Osteocyte (in vitro differentiated cells): Measurements from ENCODE around the gene TMEM59L. TPM values are rescaled to one million over a fixed set of nuclear protein-coding genes. Genes with fewer than 3 reads are reported as not detected.

Experiments
- DNase-seq: peaks from one replicate; pipeline ENCODE4 v3.0.0; 2021; ENCODE audit warnings: mixed read lengths; ENCODE audit not compliant: unreplicated experiment; ENCODE audit errors: extremely low spot score
- H3K27ac Mint-ChIP-seq: one replicate; pipeline ENCODE4 v1.8.0; 2021; ENCODE audit warnings: mild to moderate bottlenecking, mixed read lengths; ENCODE audit not compliant: unreplicated experiment
- H3K27me3 Mint-ChIP-seq: one replicate; pipeline ENCODE4 v1.8.0; 2021; ENCODE audit warnings: mixed read lengths; ENCODE audit not compliant: unreplicated experiment
- H3K36me3 Mint-ChIP-seq: one replicate; pipeline ENCODE4 v1.8.0; 2021; ENCODE audit warnings: mixed read lengths; ENCODE audit not compliant: unreplicated experiment
- H3K4me1 Mint-ChIP-seq: one replicate; pipeline ENCODE4 v1.8.0; 2021; ENCODE audit warnings: mixed read lengths; ENCODE audit not compliant: unreplicated experiment
- H3K4me3 Mint-ChIP-seq: one replicate; pipeline ENCODE4 v1.8.0; 2021; ENCODE audit warnings: mild to moderate bottlenecking, moderate library complexity, mixed read lengths; ENCODE audit not compliant: unreplicated experiment
- H3K9me3 Mint-ChIP-seq: one replicate; pipeline ENCODE4 v1.8.0; 2021; ENCODE audit warnings: mixed read lengths; ENCODE audit not compliant: unreplicated experiment
- long read RNA-seq: library from polyadenylated mRNA; unstranded; transcript quantifications from one replicate; pipeline ENCODE4 v2.0.0, GENCODE V29; 2021
- total RNA-seq: library from RNA; stranded (reverse); gene quantifications from 2 replicates; pipeline ENCODE4 v1.2.1, GENCODE V29; 2021
- TF ChIP-seq, protein P1 (sequence below): fragments of 200-600 bp; sonication (generic); IDR thresholded peaks from 2 replicates; pipeline ENCODE4 v1.5.0; 2021; ENCODE audit warnings: antibody characterized with exemption, mild to moderate bottlenecking, moderate library complexity

Gene TMEM59L
- 4.7 and 5.9 TPM in 2 replicates for total RNA-seq
- long read RNA-seq, partial matches to known transcripts: 0 of 1 reads
- long read RNA-seq, other reads (novel, unspliced or antisense): 0 of 1 reads

DNA sequence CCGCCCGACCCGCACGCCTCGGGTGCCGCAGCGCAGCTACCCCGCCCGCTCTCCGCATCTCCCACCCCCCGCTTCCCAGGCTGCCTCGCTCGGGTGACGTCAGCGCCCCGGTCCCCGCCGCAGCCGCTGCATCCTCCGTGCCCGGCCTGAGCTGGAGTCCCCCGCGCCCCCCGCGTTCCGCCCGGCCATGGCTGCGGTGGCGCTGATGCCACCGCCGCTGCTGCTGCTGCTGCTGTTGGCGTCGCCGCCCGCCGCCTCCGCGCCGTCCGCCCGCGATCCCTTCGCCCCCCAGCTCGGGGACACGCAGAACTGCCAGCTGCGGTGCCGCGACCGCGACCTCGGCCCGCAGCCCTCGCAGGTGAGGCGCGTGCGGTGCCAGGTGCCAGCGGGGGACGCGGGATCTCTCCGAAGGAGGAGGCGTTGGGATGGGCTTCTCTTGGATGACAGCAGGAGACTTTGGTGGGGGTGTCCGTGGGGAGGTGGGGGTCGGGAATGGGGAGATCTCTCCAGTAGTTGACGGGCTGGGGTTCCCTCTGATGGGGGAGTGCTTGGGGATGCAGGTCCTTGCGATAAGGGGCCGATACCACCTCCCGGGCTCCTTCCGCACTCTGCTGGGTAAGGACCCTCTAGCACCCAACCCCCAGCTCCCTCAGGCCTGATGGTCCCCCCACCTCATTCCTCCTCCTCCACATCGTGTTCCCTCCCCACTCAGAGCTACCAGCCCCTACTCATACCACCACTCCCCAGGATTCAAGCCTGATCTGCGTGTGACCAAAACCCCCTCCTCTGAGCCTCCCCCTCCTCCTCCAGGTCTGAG lies at the start of gene TMEM59L:
TMEM59L (plus strand) TSS at position 99 of the 817 bp plus-strand sequence; CDS start at position 188, 89 bp downstream.
- Mint-ChIP-seq H3K27ac (no peak within 1 kb of the TSS), H3K36me3 (peaks cover 4% of the 10 kb centered on the region), H3K9me3 (no peaks in the 10 kb centered on the region), H3K4me1 (peaks cover 15% of the 10 kb centered on the region), H3K4me3 (peak within 1 kb of the TSS; percentile 73), H3K27me3 (peaks cover 44% of the 10 kb centered on the region)
- DNase-seq: no peak
- TF ChIP-seq, protein P1, sequence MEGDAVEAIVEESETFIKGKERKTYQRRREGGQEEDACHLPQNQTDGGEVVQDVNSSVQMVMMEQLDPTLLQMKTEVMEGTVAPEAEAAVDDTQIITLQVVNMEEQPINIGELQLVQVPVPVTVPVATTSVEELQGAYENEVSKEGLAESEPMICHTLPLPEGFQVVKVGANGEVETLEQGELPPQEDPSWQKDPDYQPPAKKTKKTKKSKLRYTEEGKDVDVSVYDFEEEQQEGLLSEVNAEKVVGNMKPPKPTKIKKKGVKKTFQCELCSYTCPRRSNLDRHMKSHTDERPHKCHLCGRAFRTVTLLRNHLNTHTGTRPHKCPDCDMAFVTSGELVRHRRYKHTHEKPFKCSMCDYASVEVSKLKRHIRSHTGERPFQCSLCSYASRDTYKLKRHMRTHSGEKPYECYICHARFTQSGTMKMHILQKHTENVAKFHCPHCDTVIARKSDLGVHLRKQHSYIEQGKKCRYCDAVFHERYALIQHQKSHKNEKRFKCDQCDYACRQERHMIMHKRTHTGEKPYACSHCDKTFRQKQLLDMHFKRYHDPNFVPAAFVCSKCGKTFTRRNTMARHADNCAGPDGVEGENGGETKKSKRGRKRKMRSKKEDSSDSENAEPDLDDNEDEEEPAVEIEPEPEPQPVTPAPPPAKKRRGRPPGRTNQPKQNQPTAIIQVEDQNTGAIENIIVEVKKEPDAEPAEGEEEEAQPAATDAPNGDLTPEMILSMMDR: no peak

DNA sequence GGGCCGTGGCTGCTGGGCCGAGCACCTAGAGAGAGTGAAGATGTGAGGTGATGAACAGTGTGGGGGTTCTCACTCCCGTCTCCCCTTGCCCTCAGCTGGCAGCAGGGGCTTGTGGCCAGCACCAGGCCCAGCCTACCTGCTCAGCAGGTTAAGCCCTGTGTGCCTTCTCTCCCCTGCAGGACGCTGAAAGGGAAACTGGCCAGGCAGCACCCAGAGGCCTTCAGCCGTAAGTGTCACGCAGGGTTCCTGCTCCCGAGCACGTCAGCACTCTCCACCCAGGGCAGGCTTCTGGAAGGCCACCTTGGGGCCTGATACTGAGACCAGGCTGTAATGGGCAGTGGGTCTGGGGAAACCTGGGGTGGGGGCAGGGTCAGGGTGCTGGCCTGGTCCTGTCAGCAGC lies 45.7 kb upstream of the TMEM59L start:
- Mint-ChIP-seq H3K27me3 (no peaks in the 10 kb centered on the region), H3K4me1 (peaks cover 6% of the 10 kb centered on the region), H3K4me3 (no peak overlapping the region), H3K36me3 (peaks cover 30% of the 10 kb centered on the region), H3K9me3 (no peaks in the 10 kb centered on the region), H3K27ac (no peak overlapping the region)
- no peak for DNase-seq
- TF ChIP-seq, protein P1: no peak

DNA sequence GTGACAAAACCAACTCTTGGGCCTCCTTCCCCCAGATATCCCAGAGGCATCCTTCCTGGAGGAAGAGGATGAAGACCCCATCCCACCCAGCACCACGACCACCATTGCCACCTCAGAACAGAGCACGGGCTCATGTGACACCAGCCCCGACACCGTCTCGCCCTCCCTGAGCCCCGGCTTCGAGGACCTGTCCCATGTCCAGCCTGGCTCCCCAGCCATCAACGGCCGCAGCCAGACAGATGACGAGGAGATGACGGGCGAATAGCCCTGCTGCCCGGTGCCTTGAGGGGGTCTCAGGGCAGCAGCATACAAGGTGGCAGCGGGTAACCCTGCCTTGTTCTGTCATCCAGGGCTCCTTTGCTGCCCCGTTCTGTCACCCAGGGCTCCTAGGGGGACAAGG lies 44.3 kb upstream of the TMEM59L start:
- Mint-ChIP-seq H3K4me1 (peaks cover 17% of the 10 kb centered on the region), H3K27me3 (no peaks in the 10 kb centered on the region), H3K9me3 (no peaks in the 10 kb centered on the region), H3K36me3 (peaks cover 25% of the 10 kb centered on the region), H3K27ac (no peak overlapping the region), H3K4me3 (no peak overlapping the region)
- TF ChIP-seq, protein P1: no peak
- DNase-seq: no peak

DNA sequence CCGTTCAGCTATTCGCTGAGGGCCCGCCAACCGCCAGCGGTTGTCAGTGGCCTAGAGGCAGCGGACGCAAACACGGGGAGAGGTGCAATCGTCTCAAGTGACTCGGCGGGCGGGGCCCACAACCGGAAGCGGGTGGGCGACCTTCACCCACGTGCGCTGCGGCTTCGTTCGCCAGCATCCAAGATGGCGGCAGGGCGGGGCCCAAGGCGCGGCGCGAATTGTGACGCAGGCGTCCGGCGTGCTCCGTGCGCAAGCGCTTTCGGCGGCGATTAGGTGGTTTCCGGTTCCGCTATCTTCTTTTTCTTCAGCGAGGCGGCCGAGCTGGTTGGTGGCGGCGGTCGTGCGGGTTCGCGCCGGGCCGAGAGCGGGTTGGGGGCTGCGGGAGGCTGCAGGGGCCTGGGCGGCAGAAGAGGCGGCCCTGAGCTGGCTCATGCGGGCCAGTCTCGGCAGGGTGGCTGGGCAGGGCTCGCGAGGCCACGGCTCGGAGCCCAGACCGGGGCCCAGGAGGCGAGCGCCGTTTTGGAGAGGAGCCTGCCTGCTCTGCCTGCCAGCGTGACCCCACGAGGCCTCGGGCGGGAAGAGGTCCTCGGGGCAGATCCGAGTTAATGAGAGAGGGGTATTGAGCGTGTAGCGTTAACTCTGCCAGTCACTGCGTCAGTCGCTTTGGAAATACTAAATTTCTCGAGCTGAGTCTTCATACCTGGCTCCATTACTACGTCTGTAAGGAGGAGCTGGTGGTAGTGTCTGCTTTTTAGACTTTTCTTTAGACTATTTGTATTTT lies 40.9 kb upstream of the TMEM59L start, which contains the start of gene UBA52:
UBA52 (plus strand) TSS at position 294 of the 781 bp plus-strand sequence. CDS start 1,444 bp downstream, outside the sequence.
- peak; percentile 99 for DNase-seq
- Mint-ChIP-seq H3K27ac (peak within 1 kb of the TSS; percentile 94), H3K9me3 (no peaks in the 10 kb centered on the region), H3K27me3 (no peaks in the 10 kb centered on the region), H3K4me1 (peaks cover 18% of the 10 kb centered on the region), H3K36me3 (peaks cover 23% of the 10 kb centered on the region), H3K4me3 (peak within 1 kb of the TSS; percentile 89)
- TF ChIP-seq, protein P1: no peak
